ENCODE data around the gene ARL6IP4.
A peak's percentile ranks its signal among the peaks of the same experiment; 100 is the strongest.

The ARL6IP4 gene

DNA sequence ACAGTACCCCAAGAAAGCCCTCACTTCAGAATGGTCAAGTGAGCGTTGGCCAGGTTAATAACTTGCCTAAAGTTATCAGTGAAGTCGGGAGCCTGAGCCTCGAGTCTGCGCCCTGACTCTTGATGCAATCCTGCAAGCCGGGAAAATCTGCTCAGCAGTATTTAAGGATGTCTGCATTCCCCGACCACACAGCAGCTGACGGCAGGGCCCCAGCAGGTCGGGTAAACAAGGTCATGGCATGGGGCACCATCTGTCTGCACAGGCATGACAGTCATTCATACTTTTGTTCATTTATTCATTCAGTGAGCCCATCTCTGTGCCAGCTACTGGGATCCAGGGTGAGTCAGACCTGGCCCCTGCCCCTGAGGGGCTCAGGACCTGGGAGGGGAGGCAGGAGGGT lies 25.3 kb upstream of the ARL6IP4 start:
- TF ChIP-seq SPI1 (IDR thresholded peaks at IDR 0.05; ENCODE audit: low read depth, low read length) (no peak), POLR2AphosphoS5 (IDR thresholded peaks at IDR 0.05; ENCODE audit: low read depth, low read length) (no peak), TAF1 (IDR thresholded peaks at IDR 0.05; ENCODE audit: low read depth, low read length) (no peak), POU2F2 (IDR thresholded peaks at IDR 0.05; ENCODE audit: low read depth, low read length) (no peak), POLR2A (IDR thresholded peaks at IDR 0.05; ENCODE audit: low read depth, low read length) (no peak), PAX5 (IDR thresholded peaks at IDR 0.05; ENCODE audit: insufficient read depth, low read length, severe bottlenecking) (no peak)
- DNase-seq (ENCODE audit: insufficient read length, low spot score): no peak
- FAIRE-seq: no peak

DNA sequence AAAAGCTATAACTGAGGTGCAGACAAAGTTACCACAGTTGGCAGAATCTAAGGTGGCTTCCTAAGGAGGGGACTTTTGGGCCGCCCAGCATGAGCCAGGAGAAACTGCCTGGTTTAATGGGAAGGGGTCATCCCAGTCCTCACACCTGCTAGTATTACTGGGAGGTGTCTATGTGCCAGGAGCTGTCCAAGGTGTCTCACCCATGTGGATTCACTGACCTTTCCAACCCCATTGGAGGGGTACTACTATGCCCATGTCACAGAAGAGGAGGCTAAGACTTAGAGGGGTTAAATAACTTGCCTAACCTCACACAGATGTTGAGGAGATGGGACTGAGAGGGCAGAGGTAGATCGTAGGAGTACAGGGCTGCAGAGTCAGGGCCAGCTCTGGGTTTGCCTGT lies 24.4 kb upstream of the ARL6IP4 start:
- TF ChIP-seq TAF1 (IDR thresholded peaks at IDR 0.05; ENCODE audit: low read depth, low read length): no peak
- no peak for TF ChIP-seq PAX5 (IDR thresholded peaks at IDR 0.05; ENCODE audit: insufficient read depth, low read length, severe bottlenecking)
- no peak for TF ChIP-seq POU2F2 (IDR thresholded peaks at IDR 0.05; ENCODE audit: low read depth, low read length)
- no peak for TF ChIP-seq SPI1 (IDR thresholded peaks at IDR 0.05; ENCODE audit: low read depth, low read length)
- TF ChIP-seq POLR2AphosphoS5 (IDR thresholded peaks at IDR 0.05; ENCODE audit: low read depth, low read length): no peak
- TF ChIP-seq POLR2A (IDR thresholded peaks at IDR 0.05; ENCODE audit: low read depth, low read length): no peak
- FAIRE-seq: no peak
- no peak for DNase-seq (ENCODE audit: insufficient read length, low spot score)

- TF ChIP-seq PAX5 (IDR thresholded peaks at IDR 0.05; ENCODE audit: insufficient read depth, low read length, severe bottlenecking): no peak
- no peak for TF ChIP-seq POLR2AphosphoS5 (IDR thresholded peaks at IDR 0.05; ENCODE audit: low read depth, low read length)
- TF ChIP-seq POLR2A (IDR thresholded peaks at IDR 0.05; ENCODE audit: low read depth, low read length): no peak
- TF ChIP-seq SPI1 (IDR thresholded peaks at IDR 0.05; ENCODE audit: low read depth, low read length): no peak
- TF ChIP-seq TAF1 (IDR thresholded peaks at IDR 0.05; ENCODE audit: low read depth, low read length): no peak
- no peak for TF ChIP-seq POU2F2 (IDR thresholded peaks at IDR 0.05; ENCODE audit: low read depth, low read length)
- FAIRE-seq (no peak), DNase-seq (ENCODE audit: insufficient read length, low spot score) (no peak)
Measured at GRCh38 chr12:122958198-122958888, 22.1 kb upstream of the ARL6IP4 start.

DNA sequence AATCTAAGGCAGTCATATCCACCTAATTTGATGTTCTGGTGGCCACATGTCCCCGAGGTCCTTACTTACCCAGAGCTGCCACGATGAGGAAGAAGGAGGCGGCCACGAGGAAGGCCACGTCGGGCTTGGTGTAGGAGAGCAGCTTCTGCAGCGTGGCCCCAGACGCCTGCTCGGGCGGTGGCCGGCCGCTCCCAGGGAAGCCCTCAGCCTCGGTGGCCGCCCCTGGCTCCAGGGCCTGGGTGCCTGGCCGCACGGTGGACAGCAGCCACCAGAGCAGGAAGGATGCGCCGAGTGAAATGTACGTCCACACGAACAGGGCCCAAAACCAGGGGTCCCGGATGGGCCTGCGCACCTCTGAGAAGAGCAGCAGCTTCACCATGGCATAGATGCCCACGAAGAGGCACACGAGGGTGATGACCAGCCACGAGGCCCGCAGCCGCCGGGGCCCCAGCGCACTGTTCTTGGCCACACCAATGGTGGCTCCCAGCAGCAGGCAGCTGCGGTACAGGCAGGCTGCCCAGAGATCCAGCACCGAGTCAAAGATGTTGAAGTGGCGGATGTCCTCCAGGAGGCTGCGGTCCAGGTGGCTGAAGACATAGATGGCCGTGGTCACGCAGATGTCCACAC lies 20.8 kb upstream of the ARL6IP4 start:
- no peak for FAIRE-seq
- TF ChIP-seq PAX5 (IDR thresholded peaks at IDR 0.05; ENCODE audit: insufficient read depth, low read length, severe bottlenecking) (no peak), POLR2A (IDR thresholded peaks at IDR 0.05; ENCODE audit: low read depth, low read length) (no peak), TAF1 (IDR thresholded peaks at IDR 0.05; ENCODE audit: low read depth, low read length) (no peak), POU2F2 (IDR thresholded peaks at IDR 0.05; ENCODE audit: low read depth, low read length) (no peak), POLR2AphosphoS5 (IDR thresholded peaks at IDR 0.05; ENCODE audit: low read depth, low read length) (no peak), SPI1 (IDR thresholded peaks at IDR 0.05; ENCODE audit: low read depth, low read length) (no peak)
- no peak for DNase-seq (ENCODE audit: insufficient read length, low spot score)

- FAIRE-seq (no peak), DNase-seq (ENCODE audit: insufficient read length, low spot score) (no peak)
- TF ChIP-seq POU2F2 (IDR thresholded peaks at IDR 0.05; ENCODE audit: low read depth, low read length): no peak
- TF ChIP-seq POLR2AphosphoS5 (IDR thresholded peaks at IDR 0.05; ENCODE audit: low read depth, low read length): no peak
- TF ChIP-seq TAF1 (IDR thresholded peaks at IDR 0.05; ENCODE audit: low read depth, low read length): no peak
- no peak for TF ChIP-seq POLR2A (IDR thresholded peaks at IDR 0.05; ENCODE audit: low read depth, low read length)
Measured at GRCh38 chr12:122960193-122960569, 20.3 kb upstream of the ARL6IP4 start.

GRCh38 chr12:122961531-122962329 lies 18.8 kb upstream of the ARL6IP4 start:
- FAIRE-seq (peak; percentile 71), DNase-seq (ENCODE audit: insufficient read length, low spot score) (no peak)
- TF ChIP-seq PAX5 (IDR thresholded peaks at IDR 0.05; ENCODE audit: insufficient read depth, low read length, severe bottlenecking) (no peak), TAF1 (IDR thresholded peaks at IDR 0.05; ENCODE audit: low read depth, low read length) (no peak), POLR2A (IDR thresholded peaks at IDR 0.05; ENCODE audit: low read depth, low read length) (no peak), SPI1 (IDR thresholded peaks at IDR 0.05; ENCODE audit: low read depth, low read length) (no peak), POLR2AphosphoS5 (IDR thresholded peaks at IDR 0.05; ENCODE audit: low read depth, low read length) (no peak), POU2F2 (IDR thresholded peaks at IDR 0.05; ENCODE audit: low read depth, low read length) (no peak)

DNA sequence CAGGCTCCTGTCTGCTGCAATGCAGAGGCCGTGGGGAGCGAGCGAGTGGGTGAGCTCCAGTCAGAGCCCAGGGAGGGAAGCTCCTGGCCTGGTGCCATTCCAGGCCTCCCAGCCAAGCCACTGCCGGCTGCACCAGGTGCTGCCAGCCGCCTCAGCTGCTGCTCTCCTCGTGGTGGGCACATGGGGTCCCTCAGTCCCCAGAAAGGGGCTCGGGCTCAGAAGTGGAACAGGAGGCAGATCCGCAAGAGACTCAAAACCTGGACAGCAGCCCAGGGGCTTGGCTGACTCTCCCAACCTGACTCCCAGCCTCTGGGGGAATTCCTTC lies 16.6 kb upstream of the ARL6IP4 start:
- FAIRE-seq (no peak), DNase-seq (ENCODE audit: insufficient read length, low spot score) (no peak)
- no peak for TF ChIP-seq POU2F2 (IDR thresholded peaks at IDR 0.05; ENCODE audit: low read depth, low read length)
- TF ChIP-seq TAF1 (IDR thresholded peaks at IDR 0.05; ENCODE audit: low read depth, low read length): no peak
- no peak for TF ChIP-seq POLR2A (IDR thresholded peaks at IDR 0.05; ENCODE audit: low read depth, low read length)
- TF ChIP-seq PAX5 (IDR thresholded peaks at IDR 0.05; ENCODE audit: insufficient read depth, low read length, severe bottlenecking): no peak
- no peak for TF ChIP-seq SPI1 (IDR thresholded peaks at IDR 0.05; ENCODE audit: low read depth, low read length)
- no peak for TF ChIP-seq POLR2AphosphoS5 (IDR thresholded peaks at IDR 0.05; ENCODE audit: low read depth, low read length)

DNA sequence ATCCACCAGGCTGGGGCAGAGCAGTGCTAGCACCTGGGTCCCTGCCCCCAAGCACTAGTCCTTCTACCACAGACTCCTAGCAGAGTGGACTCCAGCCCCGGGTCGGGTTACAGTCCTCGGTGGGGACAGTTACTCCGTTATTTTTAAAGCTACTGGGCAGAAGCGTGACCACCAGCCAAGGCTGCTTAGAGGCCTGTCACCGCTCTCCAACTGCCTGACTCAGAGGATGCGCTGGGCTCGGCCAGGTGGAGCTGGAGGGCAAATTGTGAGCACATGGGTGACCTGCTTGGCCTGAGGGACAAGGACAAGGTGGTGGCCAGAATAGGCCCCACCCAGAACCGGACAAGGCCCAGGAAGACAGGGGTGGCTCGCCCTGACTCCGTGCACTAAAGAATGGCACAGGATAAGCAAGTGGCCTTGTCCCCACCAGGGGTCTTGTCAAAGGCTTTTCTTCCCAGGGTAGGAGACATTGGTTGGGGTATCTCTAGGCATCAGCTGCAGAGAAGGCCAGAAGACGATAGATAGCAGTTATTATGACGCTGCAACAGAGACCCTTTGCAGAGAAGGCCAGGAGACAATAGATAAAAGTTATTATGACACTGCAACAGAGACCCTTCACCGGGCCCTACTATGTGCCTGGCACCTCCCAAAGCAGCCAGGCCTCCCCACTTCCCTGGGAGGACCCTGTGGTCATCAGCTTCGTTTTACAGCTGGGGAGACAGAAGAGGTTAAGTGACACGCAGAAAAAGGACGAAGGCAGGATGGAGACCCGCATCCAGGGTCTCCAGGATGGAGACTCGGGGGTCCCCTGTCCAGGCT lies 15.8 kb upstream of the ARL6IP4 start:
- no peak for DNase-seq (ENCODE audit: insufficient read length, low spot score)
- TF ChIP-seq POLR2AphosphoS5 (IDR thresholded peaks at IDR 0.05; ENCODE audit: low read depth, low read length) (no peak), PAX5 (IDR thresholded peaks at IDR 0.05; ENCODE audit: insufficient read depth, low read length, severe bottlenecking) (no peak), POU2F2 (IDR thresholded peaks at IDR 0.05; ENCODE audit: low read depth, low read length) (no peak), TAF1 (IDR thresholded peaks at IDR 0.05; ENCODE audit: low read depth, low read length) (no peak), POLR2A (IDR thresholded peaks at IDR 0.05; ENCODE audit: low read depth, low read length) (no peak), SPI1 (IDR thresholded peaks at IDR 0.05; ENCODE audit: low read depth, low read length) (no peak)
- FAIRE-seq: no peak

Measured in GM12891 (cell line).